PFSK-1 (cell line): ENCODE data around the gene CCDC9B.

Experiments used
- FOXP2 ChIP-seq: optimal IDR thresholded peaks from 2 replicates; pipeline ENCODE3; 2011; ENCODE audit warnings: borderline replicate concordance, control low read depth, inconsistent platforms; ENCODE audit not compliant: insufficient read depth; ENCODE audit errors: extremely low read length, extremely low read depth
- POLR2AphosphoS5 ChIP-seq: IDR thresholded peaks from 2 replicates; pipeline ENCODE4 v1.6.1; 2012; ENCODE audit warnings: low read depth, mild to moderate bottlenecking, control low read depth, low read length, moderate library complexity
- REST ChIP-seq, 2 experiments: IDR thresholded peaks; 2 replicates each; pipeline versions ENCODE4 v1.6.1 to v1.8.0; 2011 to 2012; ENCODE audit warnings: low read depth in 2 of 2, low read length in 2 of 2, control low read depth in 1 of 2, inconsistent platforms in 1 of 2, mild to moderate bottlenecking in 1 of 2, moderate library complexity in 1 of 2; ENCODE audit not compliant: insufficient read depth in 1 of 2
- SIN3A ChIP-seq: IDR thresholded peaks from 2 replicates; pipeline ENCODE4 v1.6.1; 2012; ENCODE audit warnings: mild to moderate bottlenecking, low read length, moderate library complexity, borderline replicate concordance; ENCODE audit not compliant: insufficient read depth
- TAF1 ChIP-seq: IDR thresholded peaks from 2 replicates; pipeline ENCODE4 v1.6.1; 2012; ENCODE audit warnings: low read length, control low read depth, borderline replicate concordance; ENCODE audit not compliant: insufficient read depth

Gene CCDC9B

DNA sequence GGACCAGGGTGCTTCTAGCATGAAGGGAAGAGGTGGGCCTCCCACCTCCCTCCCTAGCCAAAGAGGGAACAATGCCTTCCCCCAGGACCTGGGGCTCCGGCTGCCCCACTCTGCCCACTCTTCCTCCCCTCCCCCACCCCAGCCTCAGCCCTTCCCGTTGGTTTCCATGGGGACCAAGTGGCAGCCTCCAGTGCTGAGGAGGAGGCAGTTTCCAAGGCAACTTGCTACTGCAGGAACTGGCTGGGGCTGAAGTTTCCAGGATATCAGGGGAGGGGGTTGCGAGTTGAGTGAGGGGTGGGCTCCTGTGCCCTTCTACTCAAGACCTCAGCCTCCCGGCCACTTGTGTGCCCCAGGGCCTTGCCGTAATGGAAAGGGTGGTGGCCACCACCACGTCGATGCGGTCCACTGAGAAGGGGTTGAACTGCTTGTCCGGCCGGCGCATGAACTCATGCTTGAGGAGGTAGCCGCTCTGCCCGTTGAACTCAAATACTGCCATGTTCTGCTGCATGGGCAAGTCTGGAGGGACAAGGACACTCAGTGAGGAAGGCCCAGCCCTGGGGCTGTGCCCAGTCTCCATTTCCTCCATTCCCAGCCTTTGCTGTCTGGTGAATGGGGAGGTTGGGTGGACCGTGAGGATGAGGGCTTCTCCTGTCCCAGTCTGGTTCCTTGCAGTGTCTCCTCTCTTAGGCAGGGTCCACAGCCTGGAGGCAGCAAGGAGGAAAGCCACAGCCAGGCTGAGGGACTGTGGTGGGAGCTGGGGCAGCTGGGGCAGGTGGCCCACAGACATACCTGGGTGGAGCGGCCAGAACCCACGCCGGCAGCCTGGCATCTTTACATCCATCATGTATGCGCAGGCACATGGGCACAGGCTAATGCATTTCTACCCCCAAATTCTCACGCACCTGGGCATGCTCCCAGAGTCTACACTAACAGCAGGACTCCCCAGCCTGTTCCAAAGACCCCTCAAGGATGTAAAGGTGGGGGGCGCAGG lies 46.5 kb downstream of the CCDC9B start:
- TF ChIP-seq POLR2AphosphoS5 (no peak), SIN3A (no peak), REST (IDR thresholded peaks at IDR 0.05; ENCODE audit: insufficient read depth in 1 of 2, low read depth in 2 of 2, low read length in 2 of 2) (no peak), TAF1 (no peak), FOXP2 (no peak)

DNA sequence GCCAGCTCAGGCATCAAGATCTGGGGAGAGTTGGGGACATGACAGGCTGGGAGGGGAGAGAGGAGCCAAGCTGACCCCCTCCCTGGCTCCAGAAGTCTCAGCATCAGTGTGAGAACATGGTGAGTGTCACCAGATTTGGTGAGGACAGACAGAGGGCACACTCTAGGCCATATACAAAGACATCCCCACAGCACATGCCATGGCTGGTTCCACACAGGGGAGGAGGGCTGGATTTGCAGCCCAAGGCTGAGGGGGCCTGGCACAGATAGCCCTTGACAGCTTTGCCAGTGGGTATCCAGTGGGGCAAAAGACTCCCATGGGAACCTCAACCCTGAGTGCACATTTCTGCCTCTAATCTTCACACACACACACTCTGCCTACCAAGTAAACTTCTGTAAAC lies 47.7 kb downstream of the CCDC9B start:
- no peak for TF ChIP-seq REST (IDR thresholded peaks at IDR 0.05; ENCODE audit: insufficient read depth in 1 of 2, low read depth in 2 of 2, low read length in 2 of 2)
- TF ChIP-seq TAF1 = no peak
- TF ChIP-seq SIN3A = no peak
- no peak for TF ChIP-seq POLR2AphosphoS5
- no peak for TF ChIP-seq FOXP2

DNA sequence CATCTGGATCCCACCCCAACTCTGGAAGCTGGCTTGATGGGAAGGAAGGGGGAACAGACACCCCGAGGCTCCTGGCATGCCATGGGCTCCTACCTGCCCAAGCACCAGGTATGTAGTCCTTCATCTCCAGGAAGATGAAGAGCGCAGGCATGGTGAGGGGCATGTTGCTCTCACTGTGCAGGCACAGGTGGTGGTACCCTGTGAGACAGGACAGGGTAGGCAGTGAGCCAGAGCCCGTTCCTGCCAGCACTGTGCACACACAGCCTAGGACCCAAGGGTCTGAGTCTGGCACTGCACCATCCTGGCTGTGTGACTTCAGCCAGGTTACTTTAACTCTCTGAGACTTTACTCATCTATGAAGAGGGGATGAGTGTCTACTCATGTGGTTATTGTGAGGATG lies 48.5 kb downstream of the CCDC9B start:
- TF ChIP-seq FOXP2 = no peak
- no peak for TF ChIP-seq POLR2AphosphoS5
- no peak for TF ChIP-seq SIN3A
- no peak for TF ChIP-seq REST (IDR thresholded peaks at IDR 0.05; ENCODE audit: insufficient read depth in 1 of 2, low read depth in 2 of 2, low read length in 2 of 2)
- TF ChIP-seq TAF1 = no peak

- no peak for TF ChIP-seq TAF1
- TF ChIP-seq FOXP2 = no peak
- no peak for TF ChIP-seq REST (IDR thresholded peaks at IDR 0.05; ENCODE audit: insufficient read depth in 1 of 2, low read depth in 2 of 2, low read length in 2 of 2)
- no peak for TF ChIP-seq POLR2AphosphoS5
- TF ChIP-seq SIN3A = no peak
Measured at GRCh38 chr15:40290918-40291574, 49.7 kb downstream of the CCDC9B start.
